Activated naive CD4-positive, alpha-beta T cell (primary cell): ENCODE results near the gene MTMR3.

Experiments used
- DNase-seq, 4 experiments: peaks; one replicate each; lab custom pipeline; 2025; lab: John Stamatoyannopoulos, UW

MTMR3 gene

DNA sequence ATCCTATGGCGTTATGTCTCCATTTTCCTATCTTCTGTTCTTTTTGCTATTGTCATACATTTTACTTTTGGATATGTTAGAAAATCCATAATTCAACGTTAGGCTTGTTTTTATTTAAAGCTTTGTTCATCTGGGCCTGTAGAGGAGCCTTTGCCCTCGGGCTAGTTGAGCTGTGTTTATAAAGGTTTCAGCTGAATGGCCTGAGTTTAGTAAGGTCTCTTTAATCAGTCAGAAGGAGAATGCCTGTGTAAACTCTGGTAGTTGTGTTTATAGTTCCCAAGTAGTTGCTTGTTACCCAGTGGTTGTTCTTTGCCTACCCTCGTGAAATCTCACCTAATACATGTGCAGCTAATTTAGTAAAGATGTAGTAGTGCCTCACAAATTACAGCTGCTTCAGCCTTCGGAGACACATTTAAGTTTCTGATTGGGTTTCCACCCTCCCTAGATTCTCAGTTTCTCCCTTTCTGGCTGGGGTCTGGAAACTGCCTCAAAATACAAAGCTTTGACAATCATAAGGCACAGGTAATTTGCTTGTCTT is 33.1 kb downstream of the MTMR3 start:
- no peak for DNase-seq

DNA sequence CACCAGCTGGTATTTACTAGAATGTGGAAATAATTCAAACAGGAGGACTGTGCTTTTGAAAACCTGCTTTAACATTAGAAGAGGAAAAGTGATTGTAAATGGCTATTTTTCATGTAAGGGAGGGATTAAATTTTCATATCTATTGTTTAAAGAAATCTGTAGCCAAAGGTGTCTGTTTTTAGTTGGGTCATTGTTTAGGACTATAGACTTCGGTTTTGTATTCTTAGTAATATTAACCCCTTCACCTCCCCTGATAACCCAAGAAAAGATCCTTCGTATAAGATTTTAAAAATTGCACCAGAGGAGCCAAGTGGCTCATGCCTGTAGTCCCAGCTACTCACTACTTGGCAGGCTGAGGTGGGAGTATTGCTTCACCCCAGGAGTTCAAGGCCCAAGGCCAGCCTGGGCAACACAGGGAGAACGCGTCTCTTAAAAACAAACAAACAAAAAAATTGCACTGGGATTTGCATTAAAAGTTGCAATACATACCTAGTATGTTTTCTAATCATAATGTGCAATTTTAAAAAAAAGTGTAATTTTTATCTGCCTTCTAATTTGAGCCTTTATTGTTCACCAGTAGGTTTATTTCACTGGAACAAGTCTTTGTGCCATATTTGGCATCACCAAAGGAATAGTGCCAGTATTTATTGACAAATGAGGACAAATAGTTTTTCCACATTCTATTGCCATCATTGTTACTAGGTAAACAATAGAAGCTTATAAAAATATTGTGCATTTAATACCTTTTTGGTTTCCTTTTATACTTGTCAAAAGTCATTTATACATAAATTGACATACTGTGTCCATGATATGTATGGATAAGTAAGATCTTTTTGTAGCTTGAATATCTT is 34.3 kb downstream of the MTMR3 start:
- DNase-seq, result no peak

- no peak for DNase-seq
Measured at GRCh38 chr22:29925402-29925801, 42.4 kb downstream of the MTMR3 start.

DNA sequence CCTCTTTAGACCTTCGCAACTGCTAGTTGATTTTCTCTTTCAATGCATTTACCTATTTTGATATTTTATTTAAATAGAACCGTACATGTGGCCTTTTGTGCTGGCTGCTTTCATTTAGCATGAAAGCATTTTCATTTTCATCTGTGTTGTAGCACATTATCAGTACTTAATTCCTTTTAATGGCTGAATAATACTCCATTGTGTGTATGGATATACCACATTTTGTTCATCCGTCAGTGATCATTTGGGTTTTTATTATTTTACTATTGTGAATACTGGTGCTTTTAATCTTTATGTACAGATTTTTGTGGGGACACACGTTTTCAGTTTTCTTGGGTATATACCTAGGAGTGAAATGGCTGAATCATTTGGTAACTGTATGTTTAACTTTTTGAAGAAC is 43.1 kb downstream of the MTMR3 start:
- DNase-seq, result no peak

- DNase-seq, result no peak
Measured at GRCh38 chr22:29932136-29932535, 49.2 kb downstream of the MTMR3 start.

GRCh38 chr22:29933619-29934018 is 50.6 kb downstream of the MTMR3 start:
- DNase-seq, result no peak

- no peak for DNase-seq
Measured at GRCh38 chr22:29934596-29934995, 51.6 kb downstream of the MTMR3 start.

GRCh38 chr22:29936186-29936585 is 53.2 kb downstream of the MTMR3 start:
- DNase-seq, result no peak

DNA sequence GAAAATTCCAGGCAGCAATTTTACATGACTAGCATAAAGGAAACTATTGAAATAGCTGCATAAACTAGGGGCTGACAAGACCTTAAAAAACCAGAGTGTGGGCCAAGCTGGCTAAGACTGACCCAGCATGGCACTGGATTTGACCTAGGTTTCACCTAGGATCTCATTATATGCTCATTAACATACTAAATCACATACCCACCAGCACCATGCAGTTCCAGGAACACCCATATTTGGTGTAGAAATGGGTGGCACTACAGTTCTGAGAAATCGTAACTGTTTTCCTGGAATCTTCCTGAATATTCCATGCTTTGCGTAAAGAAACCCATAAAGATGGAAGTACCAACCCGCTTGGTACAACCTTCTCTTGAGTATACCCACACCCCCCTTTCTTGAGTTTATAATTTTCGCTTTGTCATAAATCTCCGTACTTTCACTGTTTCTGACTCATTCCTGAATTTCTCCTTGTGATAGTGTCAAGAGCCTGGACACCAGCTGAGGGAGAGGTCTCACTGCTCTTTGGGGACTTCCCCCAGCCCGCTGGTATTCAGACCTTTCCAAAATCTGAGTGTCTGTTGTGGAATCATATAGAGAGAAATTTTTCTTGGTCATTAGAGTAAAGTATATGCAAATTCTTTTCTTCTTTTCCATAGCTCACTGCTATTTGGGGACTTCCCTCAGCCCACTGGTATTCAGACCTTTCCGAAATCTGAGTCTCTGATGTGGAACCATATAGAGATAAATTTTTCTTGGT is 55.1 kb downstream of the MTMR3 start:
- no peak for DNase-seq

- DNase-seq, result no peak
Measured at GRCh38 chr22:29940526-29940925, 57.6 kb downstream of the MTMR3 start.

DNA sequence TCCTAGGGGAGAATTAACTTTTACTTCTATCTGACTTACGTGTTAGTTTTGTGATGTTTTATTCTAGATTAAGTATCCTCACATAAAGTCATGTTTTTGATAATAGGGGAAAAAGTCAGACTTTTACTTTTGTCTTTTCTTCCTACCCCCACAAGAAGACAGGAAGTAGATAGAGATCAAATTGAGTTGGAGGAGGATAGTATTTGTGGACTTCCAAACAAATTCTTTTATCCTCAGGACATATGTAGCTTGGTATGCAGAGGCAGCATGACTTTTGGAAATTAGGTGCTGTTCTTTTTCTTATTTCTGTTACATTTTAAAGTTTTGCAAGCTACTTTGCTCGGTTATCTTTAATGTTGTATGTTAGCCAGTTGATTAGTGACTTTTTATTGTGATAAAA is 61.4 kb downstream of the MTMR3 start:
- DNase-seq, result no peak

GRCh38 chr22:29945435-29945834 is 62.5 kb downstream of the MTMR3 start:
- no peak for DNase-seq

DNA sequence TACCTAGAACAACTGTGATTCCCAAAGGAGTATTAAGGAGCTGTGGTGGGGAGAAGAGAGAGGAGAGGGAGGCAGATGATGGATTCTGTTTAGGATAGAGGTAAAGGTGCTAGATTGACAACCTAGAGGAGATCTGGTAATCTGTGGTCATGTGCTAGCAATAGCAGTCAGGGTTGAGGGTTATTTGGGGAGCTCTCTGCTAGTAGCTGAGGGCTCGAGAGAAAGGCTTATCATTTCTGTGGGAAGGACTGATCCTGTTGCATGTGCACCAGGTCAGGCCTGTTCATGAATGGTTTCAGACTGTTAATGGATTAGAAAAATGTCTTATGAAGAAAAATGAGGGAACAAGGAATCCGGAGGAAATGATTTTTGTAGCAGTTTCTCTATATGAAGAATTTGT is 63.2 kb downstream of the MTMR3 start:
- DNase-seq, result no peak

DNA sequence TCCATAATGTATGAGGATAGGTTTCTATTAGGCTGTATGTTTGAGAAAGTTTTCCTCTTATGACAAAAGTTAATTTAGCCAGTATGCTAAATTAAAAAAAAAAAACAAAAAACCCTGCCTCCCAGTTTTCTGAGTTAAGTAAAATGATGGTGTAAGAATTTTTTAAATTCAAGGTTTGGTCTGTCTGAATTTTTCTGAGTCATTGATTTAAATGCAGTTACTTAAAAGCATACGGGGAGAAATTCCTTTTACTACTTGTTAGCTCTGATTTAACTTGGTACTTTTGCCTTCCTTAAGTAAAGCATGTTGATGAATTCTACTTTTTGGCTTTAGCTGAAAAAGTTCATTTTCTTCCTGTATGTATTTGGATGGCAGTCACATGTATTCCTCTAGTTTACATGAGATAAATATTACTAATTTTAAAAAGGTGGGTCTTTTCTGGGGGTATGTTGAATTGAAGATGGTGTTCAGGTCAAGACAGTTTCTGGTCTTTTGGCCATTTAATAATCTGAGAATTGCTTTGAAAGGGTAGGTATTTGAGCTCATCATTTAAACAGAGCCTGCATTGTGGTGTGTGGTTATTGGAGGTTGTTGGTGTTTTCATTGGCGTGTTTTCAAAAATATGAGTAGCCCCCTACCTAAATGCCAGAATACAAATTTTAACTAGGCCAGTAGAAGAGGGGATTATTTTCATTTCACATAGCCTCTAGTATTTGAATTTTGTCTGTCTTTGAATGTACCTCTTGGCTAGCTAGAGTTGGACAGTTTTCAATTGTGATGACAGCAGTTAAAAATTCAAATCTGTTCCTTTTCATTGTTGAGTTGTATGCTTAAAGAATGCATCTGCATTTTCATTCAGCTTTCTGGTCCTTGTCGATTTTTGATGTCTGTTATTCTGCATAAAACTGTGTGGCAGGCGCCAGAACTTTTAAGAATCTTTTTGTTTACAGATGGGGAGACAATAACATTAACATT is 64.7 kb downstream of the MTMR3 start:
- no peak for DNase-seq

- no peak for DNase-seq
Measured at GRCh38 chr22:29948385-29948769, 65.4 kb downstream of the MTMR3 start.

- DNase-seq, result no peak
Measured at GRCh38 chr22:29949872-29950271, 66.9 kb downstream of the MTMR3 start.

GRCh38 chr22:29951791-29952413 is 68.9 kb downstream of the MTMR3 start:
- no peak for DNase-seq

DNA sequence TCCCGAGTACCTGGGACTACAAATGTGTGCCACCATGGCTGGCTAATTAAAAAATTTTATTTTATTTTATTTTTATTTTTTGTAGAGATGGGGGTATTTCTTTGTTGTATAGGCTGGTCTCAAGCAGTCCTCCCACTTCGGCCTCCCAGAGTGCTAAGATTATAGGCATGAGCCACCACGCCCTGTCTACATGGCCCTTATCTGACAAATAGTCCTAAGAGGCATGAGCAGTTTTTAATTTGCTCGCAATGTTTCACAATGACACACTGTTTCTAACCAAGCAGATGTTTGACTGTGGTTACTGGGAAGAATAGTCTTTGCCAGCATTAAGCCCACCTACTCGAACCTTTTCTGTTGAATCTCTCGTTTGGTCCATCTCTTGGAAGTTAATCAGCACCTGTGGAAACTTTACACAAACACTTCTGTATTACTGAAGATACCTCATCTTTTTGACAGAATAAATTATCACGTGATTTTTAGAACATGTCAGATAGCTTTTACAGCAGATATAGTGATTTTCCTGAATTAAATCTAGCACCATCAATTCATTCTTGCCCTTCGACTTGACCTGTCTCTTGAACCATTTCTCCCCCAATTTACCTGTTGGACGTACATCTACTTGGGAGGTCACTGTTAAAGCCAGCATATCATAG is 71.4 kb downstream of the MTMR3 start:
- no peak for DNase-seq

DNA sequence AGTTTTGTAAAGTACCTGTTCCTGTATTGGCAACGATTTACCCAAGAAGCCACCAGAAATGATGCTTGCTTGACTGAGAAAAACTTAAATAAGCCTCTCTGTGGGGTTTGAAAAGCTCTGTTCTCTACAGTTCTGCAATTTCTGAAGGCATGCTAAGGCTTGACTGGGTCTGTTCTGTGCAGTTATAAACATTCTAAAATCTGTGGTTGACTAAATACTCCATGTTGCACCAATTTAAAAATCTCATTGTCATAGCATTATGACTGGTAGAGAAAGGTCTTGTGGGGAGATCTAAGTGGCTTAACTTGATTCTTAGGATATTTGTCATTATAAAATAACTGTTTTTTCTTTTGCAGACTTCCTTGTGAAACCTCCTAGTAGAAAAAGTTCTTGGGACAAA is 73.7 kb downstream of the MTMR3 start:
- DNase-seq, result no peak

DNA sequence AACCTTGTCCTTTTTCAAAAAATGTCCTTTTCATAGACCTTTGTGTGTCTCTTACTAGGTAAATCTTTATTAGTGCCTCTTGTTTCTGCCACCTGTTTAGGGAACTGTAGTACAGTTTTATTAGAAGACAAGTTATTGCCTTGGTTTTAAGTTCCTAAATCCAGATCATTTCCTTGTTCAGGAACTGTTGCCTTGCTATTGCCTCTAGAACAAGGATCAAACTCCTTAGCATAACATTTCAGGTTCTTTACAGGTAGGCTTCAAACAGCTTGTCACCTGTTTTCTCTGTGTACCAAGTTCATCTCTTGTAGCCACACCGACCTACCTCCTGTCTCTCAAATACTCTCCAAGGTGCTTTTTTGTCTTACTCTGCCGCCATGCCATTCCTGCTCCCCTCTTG is 75.2 kb downstream of the MTMR3 start:
- DNase-seq, result no peak

DNA sequence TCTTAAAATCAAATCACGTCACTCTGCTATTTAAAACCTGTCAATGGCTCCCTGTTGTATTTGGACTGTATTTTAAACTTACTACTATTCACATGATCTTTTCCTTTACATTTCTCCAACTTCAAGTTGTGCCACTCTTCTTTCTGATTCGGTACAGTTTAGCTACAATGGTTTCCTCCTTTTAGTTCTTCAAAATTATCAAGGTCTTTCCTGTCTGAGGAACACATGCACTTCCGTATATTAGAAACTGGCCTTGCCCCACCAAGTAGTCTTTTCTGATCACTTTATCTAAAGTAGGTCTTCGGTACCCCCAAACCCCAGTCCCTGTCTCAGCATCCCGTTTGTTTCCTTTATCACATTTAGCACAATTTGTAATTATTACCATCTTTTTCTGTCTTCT is 81.8 kb downstream of the MTMR3 start:
- no peak for DNase-seq
